HG02763 (cell line): ENCODE measurements around the gene GLCCI1.
A peak's percentile ranks its signal among the peaks of the same experiment; 100 is the strongest.

ENCODE experiments used
- ATAC-seq: cut with Tn5 transposase; IDR thresholded peaks from one replicate; pipeline ENCODE4 v1.9.1; 2021; ENCODE audit warnings: mild to moderate bottlenecking, moderate library complexity; ENCODE audit not compliant: unreplicated experiment

Gene GLCCI1

DNA sequence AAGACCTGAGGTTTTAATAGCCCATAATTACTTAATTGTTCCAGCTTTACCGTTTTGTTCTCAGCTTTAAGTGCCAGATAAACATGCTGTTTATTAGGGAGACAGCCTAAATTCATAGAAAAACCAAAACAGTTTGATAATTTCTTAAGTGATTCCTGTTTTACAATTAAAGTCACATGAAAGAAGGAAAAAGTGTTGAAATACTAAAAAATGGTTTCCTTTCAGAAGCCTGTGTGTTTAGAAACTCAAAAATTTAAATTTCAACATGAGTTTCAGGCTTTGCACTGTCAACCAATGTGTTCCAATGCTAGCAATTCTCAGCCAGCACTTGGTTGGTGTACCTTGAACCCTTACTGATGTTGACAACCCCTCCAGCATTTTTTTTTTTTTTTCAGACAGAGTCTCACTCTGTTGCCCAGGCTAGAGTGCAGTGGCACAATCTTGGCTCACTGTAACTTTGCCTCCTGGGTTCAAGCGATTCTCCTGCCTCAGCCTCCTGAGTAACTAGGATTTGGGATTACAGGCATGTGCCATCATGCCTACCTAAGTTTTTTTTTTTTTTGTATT lies 158.1 kb downstream of the GLCCI1 start:
- no peak for ATAC-seq

DNA sequence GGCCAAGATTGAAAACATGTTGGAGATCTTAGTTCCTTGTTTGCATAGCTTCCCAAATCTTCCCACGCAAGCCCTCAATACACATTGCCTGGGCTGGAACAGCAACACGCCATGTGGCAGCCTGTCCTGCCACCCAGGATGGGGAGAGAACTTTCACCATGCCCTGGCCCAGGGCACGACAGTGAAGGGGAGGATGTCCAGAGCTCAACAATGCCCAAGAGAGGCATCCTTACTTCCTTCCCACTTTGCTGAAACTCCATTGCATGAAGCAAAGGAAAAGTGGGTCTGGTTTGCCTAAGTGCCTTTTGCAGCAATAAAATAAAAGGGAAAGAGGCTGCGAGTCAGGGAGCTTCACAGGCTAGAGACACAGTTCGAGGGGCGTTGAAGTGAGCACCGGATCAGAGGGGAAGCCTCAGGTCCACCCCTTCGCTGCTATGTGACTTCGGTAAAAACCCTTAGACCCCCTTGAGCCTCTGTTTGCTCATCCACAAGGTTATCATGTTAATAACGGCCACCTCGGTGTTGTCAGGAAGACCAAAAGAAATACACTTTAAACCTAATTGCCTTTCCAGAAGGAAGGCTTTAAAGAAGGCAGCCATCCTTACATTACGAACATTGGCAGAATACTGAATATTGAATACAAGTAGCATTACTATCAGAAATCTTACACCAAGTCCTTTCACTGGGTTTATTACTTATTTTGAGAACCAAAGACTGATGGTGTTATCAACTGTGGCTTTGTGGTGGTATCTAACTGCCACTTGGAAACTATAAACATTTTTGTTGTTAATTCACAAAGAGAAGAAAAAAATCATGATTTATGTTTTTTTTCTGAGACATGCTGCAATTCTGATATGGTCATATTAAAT lies 160.1 kb downstream of the GLCCI1 start:
- no peak for ATAC-seq

DNA sequence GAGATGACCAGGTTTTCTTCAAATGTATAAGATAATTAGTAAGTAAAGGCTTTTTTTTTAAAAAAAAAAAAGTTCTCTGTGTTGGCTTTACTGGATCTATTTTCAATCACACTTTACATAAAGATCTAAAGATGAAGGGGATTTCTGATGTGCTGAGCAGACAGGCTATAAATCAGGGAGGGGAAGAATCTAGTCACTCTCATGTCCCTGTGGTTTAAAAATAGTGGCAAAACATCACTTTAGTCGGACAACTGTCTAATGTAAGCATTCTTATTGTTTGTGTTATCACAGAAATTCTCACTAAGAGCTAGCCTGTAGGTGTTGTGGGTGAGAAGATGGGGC lies 160.7 kb downstream of the GLCCI1 start:
- ATAC-seq: no peak

DNA sequence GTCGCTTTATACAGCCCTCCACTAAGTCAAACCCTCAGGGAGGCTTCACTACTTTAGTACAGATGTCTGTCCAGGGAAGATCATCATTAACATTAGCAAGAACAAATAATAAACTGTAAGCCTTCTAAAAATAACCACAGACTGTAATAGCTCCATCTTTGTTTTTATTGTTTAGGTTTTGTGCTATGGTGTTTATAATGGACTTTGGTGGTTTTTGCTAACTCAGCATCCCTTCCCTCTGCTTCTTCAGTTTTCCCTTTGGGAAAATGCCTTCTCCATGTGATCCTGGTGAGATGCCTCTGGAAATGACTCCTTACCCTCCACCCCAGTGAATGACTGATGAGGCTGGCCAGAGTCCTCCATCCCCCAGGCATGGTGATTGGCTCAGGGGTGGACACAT lies 162.1 kb downstream of the GLCCI1 start:
- ATAC-seq: no peak

DNA sequence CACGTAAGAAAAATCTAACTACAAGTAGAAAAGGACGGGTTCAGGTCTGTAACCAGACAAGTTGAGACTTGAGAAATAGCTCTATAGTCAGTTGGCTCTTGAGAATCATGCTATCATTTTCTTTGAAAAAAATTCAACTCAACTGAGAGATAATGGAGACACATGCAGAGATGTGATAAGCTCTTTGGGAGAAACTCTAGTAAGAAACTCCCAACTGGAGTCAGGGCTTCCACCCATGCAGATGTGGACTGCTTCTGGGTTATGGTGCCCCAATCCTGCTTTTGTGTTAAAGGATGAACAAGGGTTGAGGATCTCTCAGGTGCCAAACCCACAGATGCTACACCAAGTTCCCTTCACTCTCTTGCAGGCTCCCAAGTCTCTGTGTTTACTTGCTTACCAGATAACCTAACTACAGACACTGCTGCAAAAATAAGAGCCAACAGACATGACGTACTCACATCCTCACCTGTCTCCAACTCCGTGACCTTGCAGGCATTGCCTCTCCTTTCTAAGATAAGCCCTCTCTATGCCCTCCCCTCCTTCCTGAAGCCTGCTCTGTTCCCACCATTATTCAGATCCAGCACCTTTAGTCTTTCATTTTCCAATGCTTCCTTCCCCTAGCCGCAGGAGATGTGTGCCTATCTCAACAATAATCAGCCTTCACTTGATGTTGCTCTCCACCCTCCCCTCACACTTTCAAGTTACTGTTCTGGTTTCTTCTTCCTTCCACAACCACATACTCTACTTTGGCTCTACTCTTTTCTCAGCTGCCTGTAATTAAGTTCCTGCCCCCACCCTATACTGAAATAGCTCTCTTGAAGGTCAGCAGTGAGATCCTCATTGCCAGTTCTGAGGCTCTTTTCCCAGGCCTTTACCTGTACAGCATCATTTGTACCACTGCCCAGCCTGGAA lies 163.4 kb downstream of the GLCCI1 start:
- peak; percentile 48 for ATAC-seq

DNA sequence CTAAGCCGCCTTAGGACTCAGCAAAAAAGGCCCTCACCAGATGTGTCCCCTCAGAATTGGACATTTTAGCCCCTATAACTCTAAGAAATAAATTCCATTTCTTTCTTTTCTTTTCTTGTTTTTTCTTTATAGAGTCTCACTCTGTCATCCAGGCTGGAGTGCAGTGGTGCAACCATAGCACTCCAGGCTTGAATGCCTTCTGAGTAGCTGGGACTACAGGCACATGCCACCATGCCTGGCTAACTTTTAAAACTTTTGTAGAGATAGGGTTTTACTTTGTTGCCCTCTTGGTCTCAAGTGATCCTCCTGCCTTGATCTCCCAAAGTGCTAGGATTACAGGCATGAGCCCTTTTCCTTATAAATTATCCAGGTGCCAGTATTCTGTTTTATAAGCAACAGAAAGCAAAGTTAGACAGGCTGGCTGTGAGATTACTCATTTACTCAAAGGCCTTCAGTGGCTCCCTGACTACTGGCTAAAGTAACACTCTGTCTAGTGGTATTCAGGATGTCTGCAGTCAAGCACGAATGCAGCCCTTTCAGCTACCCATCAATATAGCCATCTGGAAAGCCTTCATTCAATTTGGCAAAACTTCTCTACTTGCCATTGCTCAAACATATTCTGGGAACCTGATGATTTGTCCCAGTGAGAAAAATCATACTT lies 164.7 kb downstream of the GLCCI1 start:
- peak; percentile 23 for ATAC-seq

DNA sequence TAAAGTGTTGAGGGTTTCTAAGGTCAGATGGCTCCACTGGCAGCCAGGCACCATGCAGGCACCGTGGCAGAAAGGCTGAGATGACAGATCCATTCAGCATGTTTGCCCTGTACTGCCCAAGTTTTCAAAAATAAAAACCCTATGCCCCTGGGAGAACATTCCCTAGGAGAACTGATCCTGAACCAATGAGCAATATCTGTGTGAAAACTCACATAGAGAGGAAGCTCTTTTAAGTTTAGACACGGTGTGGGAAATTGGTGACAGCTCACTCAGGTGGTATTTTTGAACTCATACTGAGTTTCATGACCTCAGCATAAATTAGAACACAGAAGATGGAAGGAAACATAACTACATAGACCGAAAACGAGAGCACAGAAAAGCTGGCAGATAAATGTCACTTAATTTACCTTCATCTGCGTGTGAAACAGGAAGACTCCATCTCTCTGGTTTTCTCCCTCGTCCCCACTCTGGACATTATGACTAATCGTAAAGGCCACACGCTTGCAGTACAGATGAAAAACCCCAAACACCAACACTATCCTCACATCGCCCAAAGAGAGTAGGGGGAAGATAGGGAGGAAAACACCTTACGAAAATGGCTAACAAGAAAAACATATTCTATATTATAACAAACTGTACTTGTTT lies 165.6 kb downstream of the GLCCI1 start:
- ATAC-seq: peak; percentile 67

DNA sequence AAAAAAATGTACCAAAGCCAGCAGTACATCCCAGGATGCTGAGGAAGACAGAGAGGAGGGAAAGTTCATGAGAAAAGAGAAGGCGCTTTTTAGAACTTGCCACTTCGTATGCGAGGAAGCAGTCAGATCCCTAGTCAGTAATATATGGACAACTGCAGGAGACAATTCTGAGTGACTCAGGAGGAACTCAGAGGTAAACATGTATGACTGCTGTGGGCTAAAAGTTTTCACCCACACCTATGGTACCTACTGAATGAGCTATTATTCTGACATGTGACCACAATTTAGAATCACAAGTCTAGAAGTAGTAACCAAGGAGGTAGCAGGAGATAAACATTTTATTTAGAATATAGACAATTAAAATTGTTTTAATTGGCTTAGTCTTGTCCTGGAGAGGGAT lies 166.8 kb downstream of the GLCCI1 start:
- ATAC-seq: no peak

DNA sequence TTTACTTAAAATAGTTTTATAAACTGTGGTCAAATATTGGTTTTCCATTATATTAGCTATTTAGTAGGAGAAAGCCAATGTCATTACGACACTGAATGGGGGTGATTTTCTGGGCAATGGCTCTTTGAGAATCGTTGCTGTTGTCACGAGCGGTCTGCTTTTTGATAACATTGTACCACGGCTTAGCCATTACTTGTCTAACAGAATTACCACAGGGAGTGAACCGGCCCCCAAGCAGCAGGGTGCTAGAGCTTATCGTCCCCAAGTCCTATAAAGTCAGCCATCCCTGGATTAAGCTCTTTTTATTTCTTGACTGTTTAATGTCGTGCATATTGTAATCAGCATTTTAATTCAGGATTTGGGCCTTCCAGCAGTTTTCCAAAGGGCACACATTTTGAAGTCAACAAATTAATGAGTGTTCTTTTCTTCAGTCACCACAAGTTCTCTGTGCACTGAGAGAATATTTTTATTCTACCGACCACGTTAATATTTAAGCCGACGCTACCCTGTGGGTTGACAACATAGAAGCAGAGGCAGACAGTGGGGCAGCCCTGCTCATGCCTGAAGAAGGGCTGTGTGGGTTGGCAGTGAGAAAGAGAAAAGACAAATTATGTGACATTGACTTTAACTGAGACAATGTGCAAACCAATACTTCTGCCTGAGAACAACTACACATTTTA lies 167.6 kb downstream of the GLCCI1 start:
- no peak for ATAC-seq
